ENCODE data around the gene TMEM132C.

TMEM132C gene

GRCh38 chr12:128534906-128535305 is 267.9 kb downstream of the TMEM132C start:
- ATAC-seq (ENCODE audit: low read depth): no peak
- Mint-ChIP-seq H3K4me1 (no peaks in the 10 kb centered on the region), H3K36me3 (no peaks in the 10 kb centered on the region), H3K9me3 (peaks cover 6% of the 10 kb centered on the region), H3K4me3 (no peak overlapping the region), H3K27ac (no peak overlapping the region), H3K27me3 (no peaks in the 10 kb centered on the region)
- no peak for DNase-seq (ENCODE audit: low spot score in 2 of 2)

- peaks cover 10% of the 10 kb centered on the region for H3K9me3 Mint-ChIP-seq
- DNase-seq (ENCODE audit: low spot score in 2 of 2) (no peak), ATAC-seq (ENCODE audit: low read depth) (no peak)
- H3K27me3 Mint-ChIP-seq: no peaks in the 10 kb centered on the region
- no peak overlapping the region for H3K27ac Mint-ChIP-seq
- H3K4me3 Mint-ChIP-seq: no peak overlapping the region
- no peaks in the 10 kb centered on the region for H3K36me3 Mint-ChIP-seq
- H3K4me1 Mint-ChIP-seq: no peaks in the 10 kb centered on the region
Measured at GRCh38 chr12:128536810-128537209, 269.8 kb downstream of the TMEM132C start.

GRCh38 chr12:128537668-128538067 is 270.7 kb downstream of the TMEM132C start:
- DNase-seq (ENCODE audit: low spot score in 2 of 2) (no peak), ATAC-seq (ENCODE audit: low read depth) (no peak)
- H3K4me3 Mint-ChIP-seq: no peak overlapping the region
- peaks cover 10% of the 10 kb centered on the region for H3K9me3 Mint-ChIP-seq
- H3K4me1 Mint-ChIP-seq: no peaks in the 10 kb centered on the region
- H3K27ac Mint-ChIP-seq: no peak overlapping the region
- H3K36me3 Mint-ChIP-seq: no peaks in the 10 kb centered on the region
- H3K27me3 Mint-ChIP-seq: no peaks in the 10 kb centered on the region

- H3K4me3 Mint-ChIP-seq: no peak overlapping the region
- peaks cover 6% of the 10 kb centered on the region for H3K9me3 Mint-ChIP-seq
- ATAC-seq (ENCODE audit: low read depth) (no peak), DNase-seq (ENCODE audit: low spot score in 2 of 2) (no peak)
- no peaks in the 10 kb centered on the region for H3K36me3 Mint-ChIP-seq
- H3K4me1 Mint-ChIP-seq: no peaks in the 10 kb centered on the region
- peaks cover 1% of the 10 kb centered on the region for H3K27me3 Mint-ChIP-seq
- no peak overlapping the region for H3K27ac Mint-ChIP-seq
Measured at GRCh38 chr12:128542844-128543243, 275.9 kb downstream of the TMEM132C start.

- Mint-ChIP-seq H3K9me3 (peaks cover 6% of the 10 kb centered on the region), H3K27me3 (peaks cover 1% of the 10 kb centered on the region), H3K36me3 (no peaks in the 10 kb centered on the region), H3K27ac (no peak overlapping the region), H3K4me1 (no peaks in the 10 kb centered on the region), H3K4me3 (no peak overlapping the region)
- ATAC-seq (ENCODE audit: low read depth): no peak
- DNase-seq (ENCODE audit: low spot score in 2 of 2): no peak
Measured at GRCh38 chr12:128543460-128543859, 276.5 kb downstream of the TMEM132C start.

GRCh38 chr12:128543971-128544370 is 277.0 kb downstream of the TMEM132C start:
- peaks cover 6% of the 10 kb centered on the region for H3K9me3 Mint-ChIP-seq
- no peak overlapping the region for H3K4me3 Mint-ChIP-seq
- no peak overlapping the region for H3K27ac Mint-ChIP-seq
- H3K27me3 Mint-ChIP-seq: peaks cover 1% of the 10 kb centered on the region
- no peak for ATAC-seq (ENCODE audit: low read depth)
- no peaks in the 10 kb centered on the region for H3K4me1 Mint-ChIP-seq
- DNase-seq (ENCODE audit: low spot score in 2 of 2): no peak
- no peaks in the 10 kb centered on the region for H3K36me3 Mint-ChIP-seq

- Mint-ChIP-seq H3K4me1 (no peaks in the 10 kb centered on the region), H3K27ac (no peak overlapping the region), H3K4me3 (no peak overlapping the region), H3K36me3 (no peaks in the 10 kb centered on the region), H3K27me3 (peaks cover 1% of the 10 kb centered on the region), H3K9me3 (no peaks in the 10 kb centered on the region)
- no peak for ATAC-seq (ENCODE audit: low read depth)
- DNase-seq (ENCODE audit: low spot score in 2 of 2): no peak
Measured at GRCh38 chr12:128548949-128549348, 282.0 kb downstream of the TMEM132C start.

- no peaks in the 10 kb centered on the region for H3K9me3 Mint-ChIP-seq
- no peaks in the 10 kb centered on the region for H3K36me3 Mint-ChIP-seq
- no peaks in the 10 kb centered on the region for H3K4me1 Mint-ChIP-seq
- ATAC-seq (ENCODE audit: low read depth): no peak
- H3K27me3 Mint-ChIP-seq: no peaks in the 10 kb centered on the region
- DNase-seq (ENCODE audit: low spot score in 2 of 2): no peak
- no peak overlapping the region for H3K4me3 Mint-ChIP-seq
- H3K27ac Mint-ChIP-seq: no peak overlapping the region
Measured at GRCh38 chr12:128549601-128550218, 282.7 kb downstream of the TMEM132C start.

GRCh38 chr12:128551266-128551665 is 284.3 kb downstream of the TMEM132C start:
- no peak overlapping the region for H3K27ac Mint-ChIP-seq
- no peak overlapping the region for H3K4me3 Mint-ChIP-seq
- H3K9me3 Mint-ChIP-seq: no peaks in the 10 kb centered on the region
- no peaks in the 10 kb centered on the region for H3K27me3 Mint-ChIP-seq
- ATAC-seq (ENCODE audit: low read depth) (no peak), DNase-seq (ENCODE audit: low spot score in 2 of 2) (no peak)
- no peaks in the 10 kb centered on the region for H3K4me1 Mint-ChIP-seq
- H3K36me3 Mint-ChIP-seq: no peaks in the 10 kb centered on the region

- DNase-seq (ENCODE audit: low spot score in 2 of 2): no peak
- ATAC-seq (ENCODE audit: low read depth): no peak
- H3K4me1 Mint-ChIP-seq: no peaks in the 10 kb centered on the region
Measured at GRCh38 chr12:128554546-128555304, 287.8 kb downstream of the TMEM132C start.

GRCh38 chr12:128557231-128557630 is 290.3 kb downstream of the TMEM132C start:
- DNase-seq (ENCODE audit: low spot score in 2 of 2) (no peak), ATAC-seq (ENCODE audit: low read depth) (no peak)
- H3K4me3 Mint-ChIP-seq: no peak overlapping the region
- H3K36me3 Mint-ChIP-seq: no peaks in the 10 kb centered on the region
- H3K27me3 Mint-ChIP-seq: no peaks in the 10 kb centered on the region
- H3K9me3 Mint-ChIP-seq: peaks cover 4% of the 10 kb centered on the region
- H3K27ac Mint-ChIP-seq: no peak overlapping the region
- no peaks in the 10 kb centered on the region for H3K4me1 Mint-ChIP-seq

More at GRCh38 chr12:128554546-128555304, 287.8 kb downstream of the TMEM132C start:
- Mint-ChIP-seq H3K4me3 (no peak overlapping the region), H3K36me3 (no peaks in the 10 kb centered on the region), H3K27me3 (no peaks in the 10 kb centered on the region), H3K9me3 (peaks cover 4% of the 10 kb centered on the region), H3K27ac (no peak overlapping the region)

GRCh38 chr12:128564956-128565355 is 298.0 kb downstream of the TMEM132C start:
- DNase-seq (ENCODE audit: low spot score in 2 of 2) (no peak), ATAC-seq (ENCODE audit: low read depth) (no peak)
- Mint-ChIP-seq H3K4me1 (no peaks in the 10 kb centered on the region), H3K27me3 (peaks cover 3% of the 10 kb centered on the region), H3K9me3 (no peaks in the 10 kb centered on the region), H3K4me3 (no peak overlapping the region), H3K36me3 (no peaks in the 10 kb centered on the region), H3K27ac (no peak overlapping the region)

- Mint-ChIP-seq H3K27me3 (peaks cover 3% of the 10 kb centered on the region), H3K27ac (no peak overlapping the region), H3K4me1 (no peaks in the 10 kb centered on the region), H3K4me3 (no peak overlapping the region), H3K36me3 (no peaks in the 10 kb centered on the region), H3K9me3 (no peaks in the 10 kb centered on the region)
- DNase-seq (ENCODE audit: low spot score in 2 of 2) (no peak), ATAC-seq (ENCODE audit: low read depth) (no peak)
Measured at GRCh38 chr12:128567730-128568129, 300.8 kb downstream of the TMEM132C start.

GRCh38 chr12:128570191-128571065 is 303.5 kb downstream of the TMEM132C start:
- DNase-seq (ENCODE audit: low spot score in 2 of 2) (no peak), ATAC-seq (ENCODE audit: low read depth) (no peak)
- Mint-ChIP-seq H3K9me3 (no peaks in the 10 kb centered on the region), H3K4me3 (no peak overlapping the region), H3K27ac (no peak overlapping the region), H3K36me3 (no peaks in the 10 kb centered on the region), H3K4me1 (no peaks in the 10 kb centered on the region), H3K27me3 (peaks cover 3% of the 10 kb centered on the region)
